Panc1 (cell line): ENCODE data around the gene CAMK1D. TPM values are rescaled to one million over a fixed set of nuclear protein-coding genes. Genes with fewer than 3 reads are reported as not detected.

ENCODE experiments used
- ATAC-seq: fragments of 200-7000 bp; cut with Tn5 transposase; 2 replicates; pipeline ENCODE4 v1.9.1; 2020; ENCODE audit warnings: mild to moderate bottlenecking, moderate library complexity
- BruUV-seq: library from RNA; stranded (reverse); fragments of 400-500 nt; replicated peaks from 2 replicates; lab custom pipeline; 2021; lab: Mats Ljungman, UMichigan
- CTCF ChIA-PET: fragments of 300-600 bp; sonication (Branson Sonifier 250); formaldehyde crosslinking; loops from one replicate; lab custom pipeline; 2022; ENCODE audit warnings: antibody characterized with exemption; lab: Charles Lee
- POLR2A ChIA-PET: fragments of 300-600 bp; sonication (Branson Sonifier 250); formaldehyde crosslinking; loops from one replicate; lab custom pipeline; 2022; ENCODE audit warnings: antibody characterized with exemption; lab: Charles Lee
- DNase-seq: peaks from one replicate; pipeline ENCODE4 v3.0.0-alpha.2; 2010; ENCODE audit warnings: low read depth, low spot score
- H3K27ac ChIP-seq: 2 replicates; pipeline ENCODE4 v1.5.1; 2011; ENCODE audit warnings: mild to moderate bottlenecking, low read length, inconsistent platforms
- H3K27me3 ChIP-seq: fragments of 200-500 bp; sonication (Bioruptor generic); 2 replicates; pipeline ENCODE4 v1.6.0; 2014; ENCODE audit warnings: low read length, inconsistent platforms; ENCODE audit not compliant: control insufficient read depth, insufficient read depth
- H3K36me3 ChIP-seq: fragments of 200-500 bp; sonication (Bioruptor generic); 2 replicates; pipeline ENCODE4 v1.5.1; 2014; ENCODE audit warnings: inconsistent platforms, mild to moderate bottlenecking, low read length, moderate library complexity; ENCODE audit not compliant: control insufficient read depth, insufficient read depth
- H3K4me1 ChIP-seq: 2 replicates; pipeline ENCODE4 v1.5.1; 2011; ENCODE audit warnings: inconsistent platforms, mild to moderate bottlenecking, low read length, moderate library complexity; ENCODE audit not compliant: control insufficient read depth, insufficient read depth
- H3K4me3 ChIP-seq, 2 experiments: 2 replicates each; pipeline ENCODE4 v1.5.1; 2011 to 2012; ENCODE audit warnings: low read depth in 2 of 2, low read length in 2 of 2, mild to moderate bottlenecking in 2 of 2, inconsistent platforms in 1 of 2, moderate library complexity in 1 of 2
- H3K9me3 ChIP-seq: fragments of 200-500 bp; sonication (Bioruptor generic); 2 replicates; pipeline ENCODE4 v1.5.1; 2014; ENCODE audit warnings: low read depth, mild to moderate bottlenecking, inconsistent platforms, low read length, moderate library complexity; ENCODE audit not compliant: control insufficient read depth, insufficient read depth
- CTCF ChIP-seq: fragments of 450-650 bp; IDR thresholded peaks from 2 replicates; pipeline ENCODE4 v1.5.1; 2017; ENCODE audit warnings: mild to moderate bottlenecking
- POLR2AphosphoS5 ChIP-seq: IDR thresholded peaks from 2 replicates; pipeline ENCODE4 v1.6.1; 2012; ENCODE audit warnings: mild to moderate bottlenecking, low read depth, low read length, moderate library complexity
- REST ChIP-seq, 2 experiments: IDR thresholded peaks; 2 replicates each; pipeline ENCODE4 v1.6.1; 2011 to 2012; ENCODE audit warnings: low read depth in 2 of 2, control low read depth in 1 of 2, low read length in 1 of 2, mild to moderate bottlenecking in 1 of 2, moderate library complexity in 1 of 2; ENCODE audit not compliant: insufficient read depth in 1 of 2
- SIN3A ChIP-seq: IDR thresholded peaks from 2 replicates; pipeline ENCODE4 v1.6.1; 2012; ENCODE audit warnings: low read depth, mild to moderate bottlenecking, low read length, moderate library complexity, borderline replicate concordance; ENCODE audit not compliant: insufficient read depth
- TCF7L2 ChIP-seq: IDR thresholded peaks from 2 replicates; pipeline ENCODE4 v1.6.1; 2011; ENCODE audit warnings: mild to moderate bottlenecking, low read depth, low read length, inconsistent platforms
- in situ Hi-C: cut with HindIII; loops from 2 replicates; pipeline ENCODE4 v1.10.0; 2016; ENCODE audit warnings: low sequenced_read_pairs, low pct_unique_long_range_greater_than_20kb
- intact Hi-C: fragments of 100-400 bp; cut with micrococcal nuclease; formaldehyde crosslinking; loops from one replicate; pipeline ENCODE4 v1.10.0; 2022; ENCODE audit not compliant: unreplicated experiment
- total RNA-seq: library from RNA; stranded (reverse); gene quantifications from one replicate; pipeline ENCODE4 v1.2.1, GENCODE V29; 2021; ENCODE audit not compliant: unreplicated experiment

CAMK1D gene
- total RNA-seq, 1 experiment from 2014 or later: 5.7 TPM

- Histone ChIP-seq H3K9me3 (no peaks in the 10 kb centered on the region), H3K27me3 (no peaks in the 10 kb centered on the region), H3K4me1 (no peaks in the 10 kb centered on the region; the same call in 1 of the 2 replicates), H3K36me3 (no peaks in the 10 kb centered on the region), H3K27ac (no peak overlapping the region), H3K4me3 (no peak overlapping the region)
- ChIA-PET CTCF (interaction anchor here (0.6 kb wide), 1 partner anchor 61 kb away, joined by 3 read pairs; no protein-coding TSS in a partner anchor), POLR2A (interaction anchor here (0.5 kb wide), 1 partner anchor 121 kb away, joined by 3 read pairs; no protein-coding TSS in a partner anchor)
- in situ Hi-C loops (no loop called here), intact Hi-C loops (no loop called here)
- TF ChIP-seq TCF7L2 (no peak), CTCF (no peak), POLR2AphosphoS5 (no peak), REST (IDR thresholded peaks at IDR 0.05; ENCODE audit: insufficient read depth in 1 of 2, low read depth in 2 of 2, low read length in 1 of 2) (no peak), SIN3A (no peak)
- no TSS peak for BruUV-seq
- peak; percentile 15 for DNase-seq
- ATAC-seq: no peak; the same call in 1 of the 2 replicates
These were observed 56.3 kb downstream of the CAMK1D start for GRCh38 chr10:12405342-12406320.

GRCh38 chr10:12406764-12407400, 57.5 kb downstream of the CAMK1D start:
- intact Hi-C loops (no loop called here), in situ Hi-C loops (no loop called here)
- H3K4me1 ChIP-seq: no peaks in the 10 kb centered on the region; the same call in 1 of the 2 replicates
- H3K9me3 ChIP-seq: no peaks in the 10 kb centered on the region
- ChIA-PET CTCF (no interaction called here), POLR2A (no interaction called here)
- H3K27me3 ChIP-seq: no peaks in the 10 kb centered on the region
- H3K36me3 ChIP-seq: no peaks in the 10 kb centered on the region
- H3K27ac ChIP-seq: no peak overlapping the region
- no TSS peak for BruUV-seq
- TF ChIP-seq SIN3A: no peak
- no peak overlapping the region for H3K4me3 ChIP-seq
- DNase-seq (no peak), ATAC-seq (no peak)
